ENCODE results near the gene LRP1-AS.

- TF ChIP-seq CTCF (IDR thresholded peaks at IDR 0.05) = no peak
- TF ChIP-seq, protein P1, sequence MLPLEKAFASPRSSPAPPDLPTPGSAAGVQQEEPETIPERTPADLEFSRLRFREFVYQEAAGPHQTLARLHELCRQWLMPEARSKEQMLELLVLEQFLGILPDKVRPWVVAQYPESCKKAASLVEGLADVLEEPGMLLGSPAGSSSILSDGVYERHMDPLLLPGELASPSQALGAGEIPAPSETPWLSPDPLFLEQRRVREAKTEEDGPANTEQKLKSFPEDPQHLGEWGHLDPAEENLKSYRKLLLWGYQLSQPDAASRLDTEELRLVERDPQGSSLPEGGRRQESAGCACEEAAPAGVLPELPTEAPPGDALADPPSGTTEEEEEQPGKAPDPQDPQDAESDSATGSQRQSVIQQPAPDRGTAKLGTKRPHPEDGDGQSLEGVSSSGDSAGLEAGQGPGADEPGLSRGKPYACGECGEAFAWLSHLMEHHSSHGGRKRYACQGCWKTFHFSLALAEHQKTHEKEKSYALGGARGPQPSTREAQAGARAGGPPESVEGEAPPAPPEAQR (CRISPR knock-in tag; IDR thresholded peaks at IDR 0.05) = no peak
- TF ChIP-seq NR1H2 (CRISPR knock-in tag; IDR thresholded peaks at IDR 0.05) = no peak
- no peak for TF ChIP-seq AFF4 (CRISPR knock-in tag; IDR thresholded peaks at IDR 0.05; ENCODE audit: borderline replicate concordance)
- no peak for TF ChIP-seq SP1 (CRISPR knock-in tag; conservative IDR thresholded peaks at IDR 0.05)
- no peak for TF ChIP-seq ERG (CRISPR knock-in tag; IDR thresholded peaks at IDR 0.05)
- no peak for TF ChIP-seq NR3C1 (CRISPR knock-in tag; conservative IDR thresholded peaks at IDR 0.05; ENCODE audit: low read depth)
- no peak for TF ChIP-seq PRDM15 (CRISPR knock-in tag; IDR thresholded peaks at IDR 0.05)
- no peak for TF ChIP-seq MAX (CRISPR knock-in tag; IDR thresholded peaks at IDR 0.05)
- no peak for TF ChIP-seq FOXP1 (CRISPR knock-in tag; IDR thresholded peaks at IDR 0.05; ENCODE audit: borderline replicate concordance)
- no peak for TF ChIP-seq ZNF219 (CRISPR knock-in tag; IDR thresholded peaks at IDR 0.05; ENCODE audit: borderline replicate concordance)
- TF ChIP-seq JUN (CRISPR knock-in tag; IDR thresholded peaks at IDR 0.05) = no peak
- TF ChIP-seq CREB1 (CRISPR knock-in tag; IDR thresholded peaks at IDR 0.05) = no peak
Measured at GRCh38 chr12:57156701-57157403, 9.4 kb upstream of the LRP1-AS start.

All from WTC11 (cell line).